Stimulated activated CD8-positive, alpha-beta memory T cell treated with anti-CD3 and anti-CD28 coated beads, Interleukin-7, amount 100 ng/mL, for 1 hour (primary cell): Measurements from ENCODE around the gene GARIN5A.

Source experiments
- DNase-seq, 2 donors: peaks; one replicate each; pipeline ENCODE4 v3.0.0-alpha.2; 2020; ENCODE audit warnings: low read depth in 2 of 2

Gene GARIN5A

GRCh38 chr19:50434525-50434924 lies 42.1 kb downstream of the GARIN5A start:
- no peak for DNase-seq

DNA sequence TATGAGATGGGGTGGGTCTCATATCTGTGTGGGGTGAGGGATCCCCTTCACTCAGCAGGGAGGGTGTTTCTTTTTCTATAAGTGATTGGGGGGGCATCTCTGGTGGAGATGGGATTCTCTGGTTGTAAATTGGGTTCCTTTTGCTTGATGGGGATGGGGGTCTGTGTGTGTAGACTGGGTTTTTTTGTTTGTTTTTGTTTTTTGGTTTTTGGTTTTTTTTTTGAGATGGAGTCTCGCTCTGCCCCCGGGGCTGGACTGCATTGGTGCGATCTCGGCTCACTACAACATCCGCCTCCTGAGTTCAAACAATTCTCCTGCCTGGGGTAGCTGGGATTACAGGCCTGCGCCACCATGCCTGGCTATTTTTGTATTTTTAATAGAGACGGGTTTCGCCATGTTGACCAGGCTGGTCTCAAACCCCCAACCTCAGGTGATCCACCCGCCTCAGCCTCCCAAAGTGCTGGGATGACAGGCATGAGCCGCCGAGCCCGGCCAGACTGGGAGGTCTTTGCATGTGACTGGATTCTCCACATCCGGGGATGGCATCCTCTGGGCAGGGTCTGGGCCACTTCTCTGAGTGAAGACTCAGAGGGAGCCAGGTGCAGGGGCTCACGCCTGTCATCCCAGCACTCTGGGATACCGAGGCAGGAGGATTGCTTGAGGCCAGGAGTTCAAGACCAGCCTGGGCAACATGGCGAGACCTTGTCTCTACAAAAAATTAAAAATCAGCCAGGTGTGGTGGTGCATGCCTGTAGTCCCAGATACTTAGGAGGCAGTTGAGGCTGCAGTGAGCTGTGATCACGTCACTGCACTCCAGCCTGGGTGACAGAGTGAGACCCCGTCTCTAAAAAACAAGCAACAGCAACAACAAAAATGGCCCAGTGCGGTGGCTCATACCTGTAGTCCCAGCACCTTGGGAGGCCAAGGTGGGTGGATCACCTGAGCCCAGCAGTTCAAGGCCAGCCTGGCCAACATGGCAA lies 43.2 kb downstream of the GARIN5A start:
- no peak for DNase-seq

DNA sequence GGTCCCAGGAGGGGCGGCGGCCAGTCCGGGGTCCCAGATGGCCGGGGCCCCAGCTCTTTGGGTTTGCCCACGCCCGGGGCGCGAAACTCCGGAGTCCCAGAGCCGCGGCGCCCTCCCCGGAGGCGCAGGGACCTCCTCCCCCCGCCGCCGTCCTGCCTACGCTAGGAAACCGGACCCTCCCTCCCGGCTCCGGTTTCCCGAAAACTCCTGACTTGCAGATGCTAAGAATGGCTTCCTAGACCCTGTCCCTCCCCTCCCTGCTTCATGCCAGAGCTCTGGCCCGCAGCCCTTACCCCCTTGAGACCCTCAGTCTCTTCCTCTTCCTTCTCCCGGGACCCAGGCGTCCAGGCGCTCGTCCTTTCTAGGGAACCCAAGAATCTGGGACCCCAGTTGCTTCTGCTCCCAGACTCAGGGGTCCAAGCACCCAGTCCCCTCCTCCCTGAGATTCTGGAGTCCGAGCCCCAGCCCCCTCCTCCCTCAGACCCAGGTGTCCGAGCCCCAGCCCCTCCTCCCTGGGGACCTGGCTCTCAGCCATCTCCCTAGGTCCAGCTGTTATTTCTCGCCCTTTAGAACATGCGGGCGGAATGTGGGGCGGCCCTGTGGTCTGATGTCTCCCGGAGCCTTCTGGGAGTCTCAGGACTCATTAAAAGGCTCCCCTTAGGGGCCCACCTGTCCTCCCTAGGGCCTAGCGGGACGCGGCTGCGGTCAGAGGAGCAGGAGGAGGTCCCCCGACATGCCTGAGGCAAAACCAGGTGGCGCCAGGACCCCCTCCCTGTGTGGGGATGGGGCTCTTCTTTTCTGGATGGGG lies 44.2 kb downstream of the GARIN5A start, which contains the start of gene MYBPC2:
Gene MYBPC2, plus strand, starts transcription at position 672 of the 808 bp plus-strand sequence. Its CDS starts 62 bp downstream, at position 734.
- DNase-seq = no peak

DNA sequence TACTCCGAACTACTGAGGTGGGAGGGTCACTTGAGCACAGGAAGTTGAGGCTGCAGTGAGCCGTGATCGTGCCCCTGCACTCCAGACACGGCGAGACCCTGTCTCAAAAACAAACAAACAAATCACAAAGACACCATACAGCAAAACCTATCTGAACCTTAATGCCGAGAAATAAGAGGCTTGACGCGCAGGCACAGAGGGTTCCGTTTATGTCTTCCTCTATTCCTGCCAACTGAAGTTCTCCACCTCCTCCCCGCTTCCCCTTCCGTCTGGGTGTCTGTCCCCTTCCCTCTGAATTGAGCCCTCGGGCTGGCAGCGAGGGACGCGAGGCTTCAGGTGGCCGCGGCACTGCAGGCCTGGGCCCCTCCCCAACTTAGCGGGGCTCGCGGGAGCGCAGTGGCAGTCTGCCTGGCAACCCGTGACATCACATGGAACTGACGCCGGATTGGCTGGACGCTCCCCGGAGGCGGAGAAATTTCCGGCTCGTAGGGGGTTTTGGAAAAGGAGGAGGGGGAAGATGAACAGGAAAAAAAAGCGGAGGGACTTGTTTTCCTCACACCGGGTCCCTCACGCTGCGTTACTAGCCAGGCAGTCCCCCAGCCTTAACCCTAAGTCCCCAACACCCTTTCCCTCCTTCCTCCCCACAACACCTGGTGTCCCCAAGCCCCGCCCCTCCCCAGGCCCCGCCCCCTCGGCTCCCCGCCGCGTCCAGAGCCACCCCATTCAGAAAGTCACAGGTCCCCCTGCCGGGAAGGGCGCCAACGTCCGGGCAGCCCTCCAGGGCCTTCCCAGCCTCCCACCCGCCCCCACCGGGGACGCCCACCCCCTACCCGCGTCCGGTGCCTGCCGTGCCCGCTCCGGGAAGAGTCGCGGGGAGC lies 45.1 kb downstream of the GARIN5A start:
- peak; percentile 77 to 88 for DNase-seq

GRCh38 chr19:50430888-50431342 lies 45.7 kb downstream of the GARIN5A start:
- DNase-seq = no peak

DNA sequence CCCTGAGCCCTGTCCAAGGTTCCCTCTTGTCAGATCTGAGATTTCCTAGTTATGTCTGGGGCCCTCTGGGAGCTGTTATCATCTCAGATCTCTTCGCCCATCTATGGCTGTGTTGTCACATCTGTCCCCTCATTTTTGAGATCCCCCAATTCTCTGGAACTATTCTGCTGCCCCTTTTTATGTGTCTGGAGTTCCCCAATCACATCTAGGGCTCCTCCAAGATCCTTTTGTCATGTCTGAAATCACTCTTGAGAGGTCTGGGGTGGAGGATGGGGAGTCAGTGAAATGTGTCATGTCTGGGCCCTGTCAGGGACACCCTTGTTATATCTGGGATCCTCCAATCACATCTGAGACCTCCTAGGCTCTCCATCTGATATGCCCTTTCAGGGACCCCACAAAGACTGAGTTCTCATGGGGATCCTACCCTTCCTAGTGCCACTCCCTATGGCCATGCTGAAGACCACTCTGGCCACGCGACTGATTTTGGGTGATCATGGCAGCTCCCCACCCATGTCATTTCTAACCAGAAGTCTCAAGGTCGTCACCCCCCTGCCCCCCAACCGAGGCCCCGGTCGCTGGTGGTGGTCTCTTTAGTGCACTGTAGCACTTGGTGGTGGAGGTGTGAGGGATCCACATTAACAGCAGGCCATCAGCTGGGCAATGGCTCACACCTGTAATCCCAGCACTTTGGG lies 47.7 kb downstream of the GARIN5A start:
- DNase-seq = no peak

GRCh38 chr19:50427997-50428425 lies 48.6 kb downstream of the GARIN5A start:
- no peak for DNase-seq

GRCh38 chr19:50427318-50427925 lies 49.2 kb downstream of the GARIN5A start:
- DNase-seq = no peak

DNA sequence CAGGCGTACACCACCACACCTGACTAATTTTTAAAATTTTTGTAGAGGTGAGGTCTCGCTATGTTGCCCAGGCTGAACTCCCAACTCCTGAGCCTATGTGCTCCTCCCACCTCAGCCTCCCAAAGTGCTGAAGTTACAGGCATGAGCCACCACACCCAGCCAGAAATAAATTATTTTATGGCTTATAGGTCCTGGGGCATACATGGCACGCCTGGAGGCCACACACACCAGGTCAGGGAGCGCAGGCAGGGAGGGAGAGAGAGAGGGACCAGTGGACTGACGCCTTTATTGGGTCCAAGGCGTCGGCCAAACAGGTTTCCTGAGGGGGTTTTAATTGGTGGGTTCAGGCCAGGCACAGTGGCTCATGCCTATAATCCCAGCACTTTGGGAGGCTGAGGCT lies 51.1 kb downstream of the GARIN5A start:
- no peak for DNase-seq

DNA sequence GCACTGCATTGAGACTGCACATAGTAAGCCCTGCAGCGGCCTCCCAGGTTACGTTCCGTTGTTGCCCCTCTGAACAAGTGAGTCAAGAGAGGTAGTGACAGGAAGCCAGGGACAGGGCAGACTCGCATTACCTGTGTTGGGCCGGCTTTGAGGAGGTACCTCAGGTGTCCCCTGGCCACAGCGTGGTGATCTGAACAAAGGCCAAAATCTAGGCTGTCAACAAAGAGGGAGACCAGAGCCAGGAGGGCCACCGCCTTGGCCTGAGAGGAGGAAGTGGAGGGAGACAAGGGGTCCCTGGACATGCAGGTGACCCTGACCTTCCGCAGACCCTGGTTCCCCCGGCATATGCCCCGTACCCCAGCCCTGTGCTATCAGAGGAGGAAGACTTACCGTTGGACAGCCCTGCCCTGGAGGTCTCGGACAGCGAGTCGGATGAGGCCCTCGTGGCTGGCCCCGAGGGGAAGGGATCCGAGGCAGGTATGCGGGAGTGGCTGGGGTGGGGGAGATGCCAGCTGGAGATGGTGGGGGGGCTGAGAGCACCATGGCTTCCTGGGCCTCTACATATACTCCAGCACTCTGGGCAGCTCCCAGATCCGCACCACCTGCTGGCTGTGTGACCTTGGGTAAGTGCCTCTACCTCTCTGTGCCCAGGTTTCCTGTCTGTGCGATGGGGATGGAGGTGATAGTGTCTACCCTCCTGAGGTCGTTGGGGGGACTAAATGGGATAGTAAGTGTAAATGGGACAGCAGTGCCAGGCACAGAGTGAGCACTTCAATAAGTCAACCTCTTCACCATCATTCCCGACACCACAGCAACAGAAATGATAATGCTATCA lies 53.2 kb downstream of the GARIN5A start:
- no peak for DNase-seq

- DNase-seq = no peak
Measured at GRCh38 chr19:50422397-50423278, 54.0 kb downstream of the GARIN5A start.

- DNase-seq = no peak
Measured at GRCh38 chr19:50420808-50421207, 55.8 kb downstream of the GARIN5A start.

DNA sequence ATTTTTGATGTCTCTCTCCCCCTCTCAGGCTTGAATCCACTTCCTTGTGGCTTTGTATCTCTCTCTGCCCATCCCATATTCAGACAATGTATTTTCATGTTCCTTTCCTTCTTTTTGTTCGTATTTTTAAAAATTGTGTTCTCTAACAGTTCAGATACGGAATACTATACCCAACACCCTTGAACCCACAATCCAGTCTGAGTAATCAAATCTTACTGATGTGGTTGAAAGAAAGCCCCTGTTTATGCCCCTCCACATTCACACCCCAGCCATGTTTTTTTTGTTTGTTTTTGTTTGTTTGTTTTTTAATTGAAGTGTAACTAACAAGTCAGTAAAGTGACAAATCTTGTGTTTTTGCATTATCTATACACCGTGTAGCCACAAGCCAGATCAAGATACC lies 56.5 kb downstream of the GARIN5A start:
- no peak for DNase-seq

DNA sequence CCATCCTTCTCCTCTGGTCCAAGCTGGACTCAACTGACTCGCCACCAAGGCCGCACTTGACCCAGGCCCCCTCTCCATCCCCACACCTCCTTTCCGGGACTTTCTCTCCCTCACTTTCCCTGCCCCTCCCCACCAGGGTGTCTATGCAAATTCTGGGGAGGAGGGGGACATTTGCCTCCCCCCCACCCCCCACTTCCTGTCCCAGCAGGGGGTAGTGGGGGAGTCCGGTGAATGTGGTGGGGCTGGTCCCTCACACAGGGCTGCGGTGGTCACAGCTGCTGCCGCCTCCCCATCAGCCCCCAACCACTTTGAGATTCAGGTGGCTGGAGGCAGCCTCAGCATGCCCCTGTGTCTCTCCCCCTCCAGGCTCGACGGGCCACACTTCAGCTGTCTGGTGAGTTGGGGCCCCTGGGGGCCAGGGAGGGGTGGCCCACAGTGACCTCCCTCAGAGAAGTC lies 57.0 kb downstream of the GARIN5A start:
- DNase-seq = no peak

DNA sequence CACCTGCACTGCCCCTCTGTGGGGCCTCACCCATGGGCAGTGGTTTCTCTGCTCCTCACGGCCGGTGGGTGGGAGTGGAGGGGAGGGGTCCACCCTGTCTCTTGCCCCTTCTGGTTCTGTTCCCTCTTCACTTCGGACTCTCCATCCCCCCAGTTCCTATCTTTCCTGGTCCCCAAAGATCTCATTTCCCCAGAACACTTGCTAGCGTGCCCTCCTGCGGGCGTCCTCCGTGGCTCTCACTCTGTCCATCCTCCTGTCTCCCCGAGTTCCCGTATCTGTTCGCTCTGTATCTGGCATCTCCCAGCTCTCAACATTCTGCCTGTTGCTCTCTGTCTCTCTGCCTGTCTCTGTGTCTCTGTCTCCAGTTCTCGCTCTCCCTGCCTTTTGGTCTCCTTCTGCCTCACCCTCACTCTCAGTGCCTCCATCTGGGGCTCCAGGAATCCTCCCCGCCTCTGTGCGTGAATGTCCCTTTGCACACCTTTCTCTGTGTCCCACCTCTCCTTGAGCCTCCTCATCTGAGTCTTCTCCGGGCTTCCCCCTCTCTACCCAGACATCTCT lies 57.5 kb downstream of the GARIN5A start:
- no peak for DNase-seq

DNA sequence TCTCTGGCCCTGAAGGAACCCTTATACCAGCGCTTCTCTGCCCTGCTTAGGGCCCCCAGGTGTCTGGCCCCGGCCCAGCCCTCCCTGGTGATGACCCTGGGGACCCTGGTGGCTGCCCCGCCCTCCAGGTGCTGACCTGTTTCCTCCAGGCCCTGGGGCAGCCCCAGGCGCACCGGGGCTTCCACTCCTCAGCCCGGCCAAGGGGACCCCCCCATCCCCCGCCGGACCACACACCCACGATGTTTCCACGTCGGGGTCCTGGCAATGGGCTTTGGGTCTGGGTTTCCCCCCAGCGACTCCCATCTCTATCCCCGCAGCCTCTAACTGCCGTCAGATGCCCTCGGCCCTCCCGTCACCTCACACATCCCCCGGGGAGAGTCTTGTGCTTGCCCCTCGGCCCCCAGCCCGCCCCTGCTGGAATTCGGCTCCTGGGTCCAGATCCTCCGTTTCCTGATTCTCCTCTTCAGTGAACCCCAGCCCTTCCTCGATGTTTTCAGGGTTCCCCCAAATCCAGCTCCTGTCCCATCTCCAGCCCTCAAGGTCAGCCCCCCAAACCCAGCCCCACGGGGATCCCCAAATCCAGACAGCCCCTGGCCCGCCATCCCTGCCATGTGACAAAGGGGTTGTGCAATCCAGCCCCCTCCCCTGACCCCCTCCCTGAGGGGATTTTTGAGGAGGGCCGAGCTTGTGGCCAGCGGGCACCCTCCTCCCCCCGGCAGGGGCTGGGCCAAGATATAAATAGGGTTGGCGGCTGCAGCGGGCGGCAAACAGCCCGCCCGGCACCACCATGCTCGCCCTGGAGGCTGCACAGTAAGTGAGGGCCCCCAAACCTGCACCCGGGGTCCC lies 58.2 kb downstream of the GARIN5A start, which contains the start of gene SPIB:
Gene SPIB, plus strand, starts transcription at position 763 of the 846 bp plus-strand sequence. Its CDS starts 25 bp downstream, at position 788.
- DNase-seq = no peak
